ENCODE results near the gene SYNGAP1.
A peak's percentile ranks its signal among the peaks of the same experiment; 100 is the strongest.
"Not testable (repeated sequence)": the region's sequence is repeated elsewhere in the genome, so short reads cannot be mapped to it uniquely, and the experiment has no call there.

Gene SYNGAP1

GRCh38 chr6:33419580-33420490 is at the start of gene SYNGAP1:
TSS of gene SYNGAP1 (plus strand) at chr6:33420065. CDS start at chr6:33420265, 200 bp downstream.
- no peak for DNase-seq (ENCODE audit: low spot score)

- DNase-seq (ENCODE audit: low spot score): not testable (repeated sequence)
Observed at GRCh38 chr6:33371901-33372300, 48.0 kb upstream of the SYNGAP1 start.

GRCh38 chr6:33372526-33373123 is 47.2 kb upstream of the SYNGAP1 start:
- DNase-seq (ENCODE audit: low spot score): no peak

- DNase-seq (ENCODE audit: low spot score): no peak
Observed at GRCh38 chr6:33373960-33374910, 45.6 kb upstream of the SYNGAP1 start.

DNA sequence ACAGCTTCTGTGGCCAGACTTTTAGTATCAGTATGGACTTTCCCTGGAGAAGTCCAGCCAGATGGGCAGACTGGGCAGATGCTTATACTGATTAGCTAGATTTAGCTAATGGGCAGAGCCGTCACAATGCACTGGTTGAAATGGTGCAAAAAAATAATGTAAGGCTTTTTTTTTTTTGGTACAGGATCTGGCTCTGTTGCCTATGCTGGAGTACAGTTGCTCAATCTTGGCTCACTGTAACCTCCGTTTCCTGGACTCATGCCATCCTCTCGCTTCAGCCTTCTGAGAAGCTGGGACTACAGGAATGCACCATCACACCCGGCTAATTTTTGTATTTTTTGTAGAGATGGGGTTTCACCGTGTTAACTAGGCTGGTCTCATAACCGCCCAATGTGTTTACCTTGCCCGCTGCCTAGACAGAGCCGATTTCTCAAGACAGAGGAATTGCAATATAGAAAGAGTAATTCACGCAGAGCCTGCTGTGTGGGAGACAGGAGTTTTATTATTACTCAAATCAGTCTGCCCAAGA is 44.7 kb upstream of the SYNGAP1 start:
- DNase-seq (ENCODE audit: low spot score): no peak

- DNase-seq (ENCODE audit: low spot score): no peak
Observed at GRCh38 chr6:33377171-33377570, 42.7 kb upstream of the SYNGAP1 start.

GRCh38 chr6:33379184-33379583 is 40.7 kb upstream of the SYNGAP1 start:
- not testable (repeated sequence) for DNase-seq (ENCODE audit: low spot score)

- DNase-seq (ENCODE audit: low spot score): no peak
Observed at GRCh38 chr6:33380272-33380981, 39.4 kb upstream of the SYNGAP1 start.

GRCh38 chr6:33383427-33384185 is 36.3 kb upstream of the SYNGAP1 start:
- DNase-seq (ENCODE audit: low spot score): no peak

DNA sequence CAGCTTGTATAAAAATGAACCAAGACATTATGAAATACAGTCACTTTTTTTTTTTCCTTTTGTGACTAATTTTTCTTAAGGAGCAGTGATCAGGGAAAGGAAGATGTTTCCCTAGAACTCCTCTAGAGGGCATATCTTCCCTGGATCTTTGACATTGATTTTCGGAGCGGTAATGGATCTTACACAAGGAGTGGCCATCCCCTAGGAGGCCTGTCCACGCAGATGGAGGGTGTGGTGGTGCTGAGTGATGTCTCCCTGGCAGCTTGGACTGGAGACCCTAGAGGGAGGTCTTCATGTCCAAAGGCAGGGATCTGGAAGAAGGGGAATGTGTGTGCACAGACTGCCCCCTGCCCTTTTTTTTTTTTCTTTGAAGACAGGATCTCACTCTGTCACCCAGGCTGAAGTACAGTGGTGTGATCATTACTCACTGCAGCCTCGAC is 35.3 kb upstream of the SYNGAP1 start:
- peak; percentile 8 for DNase-seq (ENCODE audit: low spot score)

DNA sequence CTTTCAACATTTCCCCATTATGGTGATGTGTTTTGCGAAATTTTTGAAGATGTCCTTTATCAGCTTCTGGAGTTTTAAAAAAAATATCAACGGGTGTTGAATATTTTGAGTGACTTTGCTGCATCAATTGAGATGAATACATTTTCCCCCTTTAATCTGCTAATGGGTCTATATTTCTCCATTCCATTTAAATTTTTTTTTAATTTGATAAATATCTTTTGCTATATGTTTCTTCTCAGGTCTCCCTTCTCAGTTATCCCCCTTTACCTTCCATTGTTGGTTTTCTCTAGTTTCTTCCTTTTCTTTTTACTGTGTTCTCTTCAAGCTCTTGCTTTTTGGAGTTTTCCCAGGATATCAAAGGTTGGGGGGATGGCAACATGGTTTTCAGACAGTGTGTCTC is 29.7 kb upstream of the SYNGAP1 start:
- no peak for DNase-seq (ENCODE audit: low spot score)

GRCh38 chr6:33390767-33391277 is 29.0 kb upstream of the SYNGAP1 start:
- no peak for DNase-seq (ENCODE audit: low spot score)

DNA sequence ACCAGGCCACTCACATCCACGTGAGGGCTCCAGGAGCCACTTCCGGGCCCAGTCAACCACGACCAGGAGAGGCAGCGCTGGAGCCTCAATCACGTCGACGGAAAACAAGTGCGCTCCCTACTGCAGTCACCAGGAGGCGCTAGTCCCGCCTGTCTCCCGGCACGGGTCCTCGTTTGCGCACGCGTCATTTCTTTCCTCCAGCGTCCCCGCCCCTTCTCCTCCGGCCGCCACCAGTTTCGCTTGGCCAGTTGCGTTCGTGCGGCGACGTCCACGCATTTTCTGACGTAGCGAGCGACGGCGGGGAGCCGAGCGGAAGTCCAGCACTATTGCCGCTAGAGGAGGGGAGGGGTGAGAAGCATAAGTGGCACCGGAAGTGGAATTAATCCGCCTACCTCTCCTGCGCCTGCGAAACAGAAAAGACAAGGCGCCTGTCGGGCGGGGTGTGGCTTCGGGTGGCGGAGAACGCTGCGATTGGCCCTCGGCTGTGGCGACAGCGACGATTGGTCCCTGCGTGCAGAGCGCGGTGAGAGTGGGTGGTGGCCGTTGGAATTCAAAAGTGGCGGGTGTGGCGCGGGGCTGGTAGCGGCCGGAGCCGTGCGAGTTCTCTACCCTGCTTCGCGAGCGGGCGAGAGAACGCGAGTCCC is 28.5 kb upstream of the SYNGAP1 start, which contains the start of gene KIFC1:
TSS of gene KIFC1 (plus strand) at position 546 of the 644 bp plus-strand sequence. CDS start 163 bp downstream, outside the sequence.
- DNase-seq (ENCODE audit: low spot score): peak; percentile 100

GRCh38 chr6:33391922-33392594 is 27.8 kb upstream of the SYNGAP1 start:
- no peak for DNase-seq (ENCODE audit: low spot score)

DNA sequence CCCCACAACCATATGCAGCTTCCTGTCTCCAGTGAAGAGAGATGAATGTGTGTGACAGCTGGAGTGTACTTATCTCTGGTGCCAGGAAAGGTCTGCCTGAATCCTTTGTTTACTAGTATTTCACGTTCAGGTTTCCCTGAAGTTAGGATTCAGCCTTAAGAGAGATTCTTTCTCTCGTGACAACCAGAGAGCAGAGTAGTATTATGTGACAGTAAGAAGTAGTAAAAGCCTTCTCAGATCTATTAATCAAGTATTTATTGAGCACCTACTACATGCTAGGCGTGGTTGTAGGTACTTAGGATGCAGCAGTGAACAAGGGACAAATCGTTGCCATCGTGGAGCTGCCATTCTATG is 27.3 kb upstream of the SYNGAP1 start:
- DNase-seq (ENCODE audit: low spot score): no peak

GRCh38 chr6:33392979-33393378 is 26.9 kb upstream of the SYNGAP1 start:
- DNase-seq (ENCODE audit: low spot score): no peak

DNA sequence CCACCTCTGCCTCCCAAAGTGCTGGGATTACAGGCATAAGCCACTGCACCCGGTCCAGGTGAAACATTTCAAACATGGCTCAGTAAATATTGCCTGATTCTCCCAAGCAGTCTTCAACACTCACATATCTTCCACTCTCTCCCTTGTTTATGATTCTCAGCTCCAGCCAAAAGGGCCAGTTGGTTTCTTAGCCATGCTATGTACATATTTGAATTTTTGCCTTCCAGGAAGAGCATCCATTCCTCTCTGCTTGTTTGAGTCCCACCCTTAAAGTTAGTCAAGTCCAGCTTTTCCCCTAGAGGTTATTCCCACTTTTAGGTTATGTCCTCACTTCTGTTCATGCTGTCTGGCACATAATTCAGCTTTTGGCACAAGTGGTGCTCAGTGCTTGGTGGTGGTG is 22.3 kb upstream of the SYNGAP1 start:
- no peak for DNase-seq (ENCODE audit: low spot score)

GRCh38 chr6:33398601-33399000 is 21.3 kb upstream of the SYNGAP1 start:
- not testable (repeated sequence) for DNase-seq (ENCODE audit: low spot score)

DNA sequence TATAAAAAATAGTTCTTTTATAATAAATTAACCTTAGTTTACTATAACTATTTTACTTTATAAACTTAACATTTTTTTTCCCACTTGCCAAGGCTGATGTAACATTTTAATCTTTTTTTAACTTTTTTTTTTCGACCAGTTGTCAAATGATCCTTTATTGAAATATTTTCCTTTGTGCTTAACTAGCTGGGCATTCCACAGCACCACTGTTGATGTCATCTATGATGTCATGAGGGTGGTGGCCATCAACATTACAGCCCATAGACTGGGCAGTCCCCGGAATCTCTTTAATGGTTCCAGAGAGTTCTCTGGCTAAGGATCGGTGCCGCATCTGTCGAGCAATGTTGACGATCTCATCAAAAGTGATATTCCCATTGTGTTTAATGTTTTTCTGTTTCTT is 20.0 kb upstream of the SYNGAP1 start:
- not testable (repeated sequence) for DNase-seq (ENCODE audit: low spot score)

All from putamen (tissue), 1 donor.